ENCODE measurements around the gene LIMK2. TPM values are rescaled to one million over a fixed set of nuclear protein-coding genes. Genes with fewer than 3 reads are reported as not detected.
"Not testable (repeated sequence)": the region's sequence is repeated elsewhere in the genome, so short reads cannot be mapped to it uniquely, and the experiment has no call there.

The LIMK2 gene
- total RNA-seq, 4 donors from 2014 or later = 103 to 229 (median 188) TPM

DNA sequence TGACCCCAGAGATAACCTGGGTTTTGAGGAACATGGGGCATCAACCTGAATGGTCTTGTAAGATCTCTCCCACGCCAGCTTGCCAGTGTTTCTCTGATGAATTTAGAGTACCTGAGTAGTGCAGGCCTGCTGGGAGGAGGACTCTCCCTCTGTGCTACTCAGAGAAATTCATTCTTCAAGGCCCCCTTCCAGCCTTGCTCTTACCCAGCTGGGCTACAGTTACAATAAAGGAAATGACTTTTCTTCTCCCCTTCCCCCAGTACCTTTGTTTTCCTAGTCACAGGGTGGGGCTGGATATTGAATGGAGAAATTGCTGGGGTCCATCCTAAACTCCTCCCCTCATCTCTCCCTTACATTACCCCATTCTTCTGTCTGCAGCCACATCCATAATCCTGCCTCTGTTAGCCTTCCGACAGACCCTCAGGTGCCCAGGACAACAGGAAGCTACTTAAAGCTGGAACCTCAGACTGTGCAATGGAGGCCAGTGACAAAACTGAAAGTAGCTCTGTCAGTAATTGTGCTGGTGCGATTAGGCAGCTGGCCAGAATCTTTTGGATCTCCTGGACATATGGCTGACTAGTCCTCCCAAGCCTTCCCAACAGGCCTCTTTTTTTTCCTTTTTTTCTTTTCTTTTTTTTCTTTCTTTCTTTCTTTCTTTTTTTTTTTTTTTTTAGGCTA lies 17.4 kb downstream of the LIMK2 start:
- Histone ChIP-seq H3K4me1 (peaks cover 41% of the 10 kb centered on the region), H3K36me3 (peaks cover 8% of the 10 kb centered on the region), H3K27me3 (no peaks in the 10 kb centered on the region), H3K27ac (peak overlapping the region; percentile 52), H3K9me3 (no peaks in the 10 kb centered on the region), H3K4me3 (no peak overlapping the region)
- TF ChIP-seq EP300 (IDR thresholded peaks at IDR 0.05) (no peak), POLR2A (IDR thresholded peaks at IDR 0.05) (no peak), POLR2AphosphoS5 (IDR thresholded peaks at IDR 0.05) (no peak)
- TF ChIP-seq, protein P1, sequence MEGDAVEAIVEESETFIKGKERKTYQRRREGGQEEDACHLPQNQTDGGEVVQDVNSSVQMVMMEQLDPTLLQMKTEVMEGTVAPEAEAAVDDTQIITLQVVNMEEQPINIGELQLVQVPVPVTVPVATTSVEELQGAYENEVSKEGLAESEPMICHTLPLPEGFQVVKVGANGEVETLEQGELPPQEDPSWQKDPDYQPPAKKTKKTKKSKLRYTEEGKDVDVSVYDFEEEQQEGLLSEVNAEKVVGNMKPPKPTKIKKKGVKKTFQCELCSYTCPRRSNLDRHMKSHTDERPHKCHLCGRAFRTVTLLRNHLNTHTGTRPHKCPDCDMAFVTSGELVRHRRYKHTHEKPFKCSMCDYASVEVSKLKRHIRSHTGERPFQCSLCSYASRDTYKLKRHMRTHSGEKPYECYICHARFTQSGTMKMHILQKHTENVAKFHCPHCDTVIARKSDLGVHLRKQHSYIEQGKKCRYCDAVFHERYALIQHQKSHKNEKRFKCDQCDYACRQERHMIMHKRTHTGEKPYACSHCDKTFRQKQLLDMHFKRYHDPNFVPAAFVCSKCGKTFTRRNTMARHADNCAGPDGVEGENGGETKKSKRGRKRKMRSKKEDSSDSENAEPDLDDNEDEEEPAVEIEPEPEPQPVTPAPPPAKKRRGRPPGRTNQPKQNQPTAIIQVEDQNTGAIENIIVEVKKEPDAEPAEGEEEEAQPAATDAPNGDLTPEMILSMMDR (IDR thresholded peaks at IDR 0.05) = no peak
- DNase-seq (ENCODE audit: low spot score in 2 of 2) = no peak
- WGBS = 66% methylated on average over 3 of the region's 3 CpGs

GRCh38 chr22:31230155-31230870 lies 18.2 kb downstream of the LIMK2 start:
- WGBS = 77% methylated on average over 6 of the region's 6 CpGs
- Histone ChIP-seq H3K4me3 (no peak overlapping the region), H3K9me3 (no peaks in the 10 kb centered on the region), H3K36me3 (peaks cover 8% of the 10 kb centered on the region), H3K27ac (peak overlapping the region; percentile 6), H3K27me3 (no peaks in the 10 kb centered on the region), H3K4me1 (peaks cover 38% of the 10 kb centered on the region)
- TF ChIP-seq, protein P1 (IDR thresholded peaks at IDR 0.05) = no peak
- TF ChIP-seq POLR2AphosphoS5 (IDR thresholded peaks at IDR 0.05) = no peak
- TF ChIP-seq POLR2A (IDR thresholded peaks at IDR 0.05) = no peak
- no peak for TF ChIP-seq EP300 (IDR thresholded peaks at IDR 0.05)
- DNase-seq (ENCODE audit: low spot score in 2 of 2) = no peak

- H3K27me3 ChIP-seq = no peaks in the 10 kb centered on the region
- H3K27ac ChIP-seq = no peak overlapping the region
- H3K4me1 ChIP-seq = peaks cover 38% of the 10 kb centered on the region
- WGBS = 59% methylated on average over 3 of the region's 3 CpGs
- peaks cover 7% of the 10 kb centered on the region for H3K36me3 ChIP-seq
- no peaks in the 10 kb centered on the region for H3K9me3 ChIP-seq
- no peak overlapping the region for H3K4me3 ChIP-seq
- DNase-seq (ENCODE audit: low spot score in 2 of 2) = no peak
- no peak for TF ChIP-seq EP300 (IDR thresholded peaks at IDR 0.05)
- TF ChIP-seq, protein P1 (IDR thresholded peaks at IDR 0.05) = peak; percentile 28 to 69
These were observed 18.9 kb downstream of the LIMK2 start for GRCh38 chr22:31230871-31231621.

DNA sequence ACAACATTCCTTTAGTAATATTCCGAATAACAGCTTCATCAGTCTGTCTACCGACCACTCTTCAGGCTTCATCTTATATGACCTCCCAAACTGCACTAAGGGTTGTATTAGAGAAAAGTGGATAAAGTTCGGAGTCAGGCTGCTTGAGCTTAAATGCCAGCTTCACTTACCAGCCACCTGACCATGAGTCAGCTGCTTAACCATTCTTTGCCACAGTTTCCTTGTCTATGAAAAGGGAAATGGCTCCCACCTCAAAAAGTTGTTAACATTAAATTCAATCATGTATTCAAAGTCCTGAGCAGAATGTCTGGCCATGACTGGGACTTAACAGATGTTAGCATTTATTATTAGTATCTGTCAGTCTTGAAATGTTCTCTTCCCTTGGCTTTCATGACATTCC lies 20.9 kb downstream of the LIMK2 start:
- Histone ChIP-seq H3K4me1 (peaks cover 38% of the 10 kb centered on the region), H3K27ac (no peak overlapping the region), H3K36me3 (no peaks in the 10 kb centered on the region), H3K27me3 (no peaks in the 10 kb centered on the region), H3K9me3 (no peaks in the 10 kb centered on the region), H3K4me3 (no peak overlapping the region)
- TF ChIP-seq EP300 (IDR thresholded peaks at IDR 0.05) (no peak), POLR2AphosphoS5 (IDR thresholded peaks at IDR 0.05) (no peak), POLR2A (IDR thresholded peaks at IDR 0.05) (no peak)
- TF ChIP-seq, protein P1 (IDR thresholded peaks at IDR 0.05) = no peak
- no peak for DNase-seq (ENCODE audit: low spot score in 2 of 2)
- 95% methylated on average over 3 of the region's 3 CpGs for WGBS

DNA sequence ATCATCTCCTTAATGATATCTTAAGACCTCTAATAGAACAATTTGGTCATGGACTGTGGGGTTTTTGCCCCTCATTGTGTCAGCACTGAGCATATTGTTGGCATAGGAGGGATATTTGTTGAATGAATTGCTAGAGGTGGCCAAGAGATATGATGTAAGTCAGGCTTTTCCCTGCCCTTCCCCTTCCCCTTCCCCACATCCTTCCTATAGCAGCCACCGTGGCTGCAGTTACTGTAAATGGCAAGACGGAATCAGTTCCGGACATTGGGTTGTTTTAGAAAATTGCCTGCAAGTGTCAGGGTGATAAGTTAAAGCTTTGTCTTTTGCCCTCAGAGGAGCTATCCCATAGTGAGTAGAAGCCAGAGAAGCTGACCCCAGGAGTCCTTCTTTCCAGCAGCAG lies 23.0 kb downstream of the LIMK2 start:
- WGBS = 80% methylated on average over 3 of the region's 3 CpGs
- Histone ChIP-seq H3K27me3 (no peaks in the 10 kb centered on the region), H3K4me3 (no peak overlapping the region), H3K36me3 (no peaks in the 10 kb centered on the region), H3K27ac (no peak overlapping the region), H3K4me1 (peaks cover 27% of the 10 kb centered on the region), H3K9me3 (no peaks in the 10 kb centered on the region)
- TF ChIP-seq EP300 (IDR thresholded peaks at IDR 0.05) (no peak), POLR2AphosphoS5 (IDR thresholded peaks at IDR 0.05) (no peak), POLR2A (IDR thresholded peaks at IDR 0.05) (no peak)
- TF ChIP-seq, protein P1 (IDR thresholded peaks at IDR 0.05) = no peak
- no peak for DNase-seq (ENCODE audit: low spot score in 2 of 2)

- not testable (repeated sequence) for H3K27me3 ChIP-seq; H3K4me3 ChIP-seq; H3K27ac ChIP-seq; H3K36me3 ChIP-seq; H3K9me3 ChIP-seq; DNase-seq (ENCODE audit: low spot score in 2 of 2)
- WGBS = 98% methylated on average over 4 of the region's 4 CpGs
- peaks cover 17% of the 10 kb centered on the region for H3K4me1 ChIP-seq
These were observed 23.9 kb downstream of the LIMK2 start for GRCh38 chr22:31236044-31236443.

All from suprapubic skin (tissue), 4 donors.